Ishikawa (cell line): ENCODE measurements around the gene INPP5K.

Experiments
- CEBPB ChIP-seq: IDR thresholded peaks from 2 replicates; pipeline ENCODE4 v1.6.1; 2012
- CREB1 ChIP-seq: IDR thresholded peaks from 2 replicates; pipeline ENCODE4 v1.6.1; 2012; ENCODE audit warnings: low read depth
- EGR1 ChIP-seq: IDR thresholded peaks from 2 replicates; pipeline ENCODE4 v1.6.1; 2012
- EP300 ChIP-seq: IDR thresholded peaks from 2 replicates; pipeline ENCODE4 v1.6.1; 2012; ENCODE audit warnings: borderline replicate concordance
- FOXM1 ChIP-seq: IDR thresholded peaks from 2 replicates; pipeline ENCODE4 v1.6.1; 2012; ENCODE audit warnings: low read depth, borderline replicate concordance
- NFIC ChIP-seq: IDR thresholded peaks from 2 replicates; pipeline ENCODE4 v1.6.1; 2012
- RAD21 ChIP-seq: IDR thresholded peaks from 2 replicates; pipeline ENCODE4 v1.6.1; 2012; ENCODE audit warnings: low read depth
- TAF1 ChIP-seq: IDR thresholded peaks from 2 replicates; pipeline ENCODE4 v1.6.1; 2012; ENCODE audit warnings: low read depth, mild to moderate bottlenecking
- YY1 ChIP-seq: IDR thresholded peaks from 2 replicates; pipeline ENCODE4 v1.6.1; 2012; ENCODE audit warnings: low read depth
- ZBTB7A ChIP-seq: IDR thresholded peaks from 2 replicates; pipeline ENCODE4 v1.6.1; 2012; ENCODE audit warnings: low read depth
- TF ChIP-seq, protein P1 (sequence below): IDR thresholded peaks from 2 replicates; pipeline ENCODE4 v1.6.1; 2012
- TF ChIP-seq, protein P2 (sequence below): IDR thresholded peaks from 2 replicates; pipeline ENCODE4 v1.6.1; 2012
- TF ChIP-seq, protein P3 (sequence below): IDR thresholded peaks from 2 replicates; pipeline ENCODE4 v1.6.1; 2012; ENCODE audit warnings: low read depth, mild to moderate bottlenecking

DNA sequence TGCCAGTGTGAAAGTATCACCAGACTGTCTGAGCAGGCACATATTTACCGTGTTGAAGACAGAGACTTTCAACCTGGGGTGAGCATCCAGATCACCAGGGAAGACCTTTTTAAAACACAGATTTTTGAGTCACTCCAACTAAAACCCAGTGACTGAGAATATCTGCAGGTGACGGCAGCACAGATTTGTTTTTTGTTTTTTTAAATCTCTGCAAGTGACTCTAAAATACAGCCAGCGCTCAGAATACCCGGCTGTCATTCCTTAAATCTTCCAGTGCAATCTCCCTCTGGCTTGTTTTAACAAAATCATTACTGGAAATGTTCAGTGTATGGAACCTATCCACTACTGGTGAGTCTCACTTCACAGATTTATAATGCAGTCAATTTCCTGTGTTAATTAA, 19.3 kb upstream of the INPP5K start:
- TF ChIP-seq EP300 (no peak), YY1 (no peak), RAD21 (no peak), CREB1 (no peak), TAF1 (no peak), NFIC (no peak), ZBTB7A (no peak), EGR1 (no peak), FOXM1 (no peak), CEBPB (no peak)
- TF ChIP-seq, protein P1, sequence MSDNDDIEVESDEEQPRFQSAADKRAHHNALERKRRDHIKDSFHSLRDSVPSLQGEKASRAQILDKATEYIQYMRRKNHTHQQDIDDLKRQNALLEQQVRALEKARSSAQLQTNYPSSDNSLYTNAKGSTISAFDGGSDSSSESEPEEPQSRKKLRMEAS, result no peak
- TF ChIP-seq, protein P2, sequence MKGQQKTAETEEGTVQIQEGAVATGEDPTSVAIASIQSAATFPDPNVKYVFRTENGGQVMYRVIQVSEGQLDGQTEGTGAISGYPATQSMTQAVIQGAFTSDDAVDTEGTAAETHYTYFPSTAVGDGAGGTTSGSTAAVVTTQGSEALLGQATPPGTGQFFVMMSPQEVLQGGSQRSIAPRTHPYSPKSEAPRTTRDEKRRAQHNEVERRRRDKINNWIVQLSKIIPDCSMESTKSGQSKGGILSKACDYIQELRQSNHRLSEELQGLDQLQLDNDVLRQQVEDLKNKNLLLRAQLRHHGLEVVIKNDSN, result no peak
- TF ChIP-seq, protein P3, sequence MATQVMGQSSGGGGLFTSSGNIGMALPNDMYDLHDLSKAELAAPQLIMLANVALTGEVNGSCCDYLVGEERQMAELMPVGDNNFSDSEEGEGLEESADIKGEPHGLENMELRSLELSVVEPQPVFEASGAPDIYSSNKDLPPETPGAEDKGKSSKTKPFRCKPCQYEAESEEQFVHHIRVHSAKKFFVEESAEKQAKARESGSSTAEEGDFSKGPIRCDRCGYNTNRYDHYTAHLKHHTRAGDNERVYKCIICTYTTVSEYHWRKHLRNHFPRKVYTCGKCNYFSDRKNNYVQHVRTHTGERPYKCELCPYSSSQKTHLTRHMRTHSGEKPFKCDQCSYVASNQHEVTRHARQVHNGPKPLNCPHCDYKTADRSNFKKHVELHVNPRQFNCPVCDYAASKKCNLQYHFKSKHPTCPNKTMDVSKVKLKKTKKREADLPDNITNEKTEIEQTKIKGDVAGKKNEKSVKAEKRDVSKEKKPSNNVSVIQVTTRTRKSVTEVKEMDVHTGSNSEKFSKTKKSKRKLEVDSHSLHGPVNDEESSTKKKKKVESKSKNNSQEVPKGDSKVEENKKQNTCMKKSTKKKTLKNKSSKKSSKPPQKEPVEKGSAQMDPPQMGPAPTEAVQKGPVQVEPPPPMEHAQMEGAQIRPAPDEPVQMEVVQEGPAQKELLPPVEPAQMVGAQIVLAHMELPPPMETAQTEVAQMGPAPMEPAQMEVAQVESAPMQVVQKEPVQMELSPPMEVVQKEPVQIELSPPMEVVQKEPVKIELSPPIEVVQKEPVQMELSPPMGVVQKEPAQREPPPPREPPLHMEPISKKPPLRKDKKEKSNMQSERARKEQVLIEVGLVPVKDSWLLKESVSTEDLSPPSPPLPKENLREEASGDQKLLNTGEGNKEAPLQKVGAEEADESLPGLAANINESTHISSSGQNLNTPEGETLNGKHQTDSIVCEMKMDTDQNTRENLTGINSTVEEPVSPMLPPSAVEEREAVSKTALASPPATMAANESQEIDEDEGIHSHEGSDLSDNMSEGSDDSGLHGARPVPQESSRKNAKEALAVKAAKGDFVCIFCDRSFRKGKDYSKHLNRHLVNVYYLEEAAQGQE, result no peak
